Measurements from ENCODE around the gene SSX7.

Gene SSX7

GRCh38 chrX:52598886-52599285, 55.8 kb downstream of the SSX7 start:
- no peak overlapping the region for H3K27ac ChIP-seq (replicated peaks)
- H3K4me3 ChIP-seq (replicated peaks; ENCODE audit: insufficient read depth, low read length), result no peak overlapping the region
- TF ChIP-seq POLR2AphosphoS5 (IDR thresholded peaks at IDR 0.05; ENCODE audit: low read depth), result no peak
- peaks cover 3% of the 10 kb centered on the region for H3K27me3 ChIP-seq (ENCODE audit: insufficient read depth, poor library complexity, severe bottlenecking)
- DNase-seq (ENCODE audit: low read depth in 1 of 2, low spot score in 1 of 2), result no peak

DNA sequence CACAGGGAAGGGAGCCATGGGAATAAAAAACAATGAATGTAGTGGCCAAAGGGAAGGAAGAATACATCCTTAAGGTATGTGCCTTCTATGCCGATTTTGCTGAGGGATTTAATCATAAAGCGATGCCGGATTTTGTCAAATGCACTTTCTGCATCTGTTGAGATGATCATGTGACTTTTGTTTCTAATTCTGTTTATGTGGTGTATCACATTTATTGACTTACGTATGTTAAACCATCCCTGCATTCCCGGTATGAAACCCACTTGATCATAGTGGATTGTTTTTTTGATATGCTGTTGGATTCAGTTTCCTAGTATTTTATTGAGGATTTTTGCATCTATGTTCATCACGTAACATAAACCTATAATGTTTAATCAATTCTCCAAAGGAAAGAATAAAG, 60.0 kb downstream of the SSX7 start:
- no peak overlapping the region for H3K27ac ChIP-seq (replicated peaks)
- no peak overlapping the region for H3K4me3 ChIP-seq (replicated peaks; ENCODE audit: insufficient read depth, low read length)
- no peak for DNase-seq (ENCODE audit: low read depth in 1 of 2, low spot score in 1 of 2)
- H3K27me3 ChIP-seq (ENCODE audit: insufficient read depth, poor library complexity, severe bottlenecking), result peaks cover 3% of the 10 kb centered on the region
- TF ChIP-seq POLR2AphosphoS5 (IDR thresholded peaks at IDR 0.05; ENCODE audit: low read depth), result no peak
- TF ChIP-seq SPI1 (IDR thresholded peaks at IDR 0.05; ENCODE audit: borderline replicate concordance, low read depth), result no peak
- TF ChIP-seq REST (IDR thresholded peaks at IDR 0.05; ENCODE audit: insufficient replicate concordance, low read depth), result no peak
- TF ChIP-seq, protein P1, sequence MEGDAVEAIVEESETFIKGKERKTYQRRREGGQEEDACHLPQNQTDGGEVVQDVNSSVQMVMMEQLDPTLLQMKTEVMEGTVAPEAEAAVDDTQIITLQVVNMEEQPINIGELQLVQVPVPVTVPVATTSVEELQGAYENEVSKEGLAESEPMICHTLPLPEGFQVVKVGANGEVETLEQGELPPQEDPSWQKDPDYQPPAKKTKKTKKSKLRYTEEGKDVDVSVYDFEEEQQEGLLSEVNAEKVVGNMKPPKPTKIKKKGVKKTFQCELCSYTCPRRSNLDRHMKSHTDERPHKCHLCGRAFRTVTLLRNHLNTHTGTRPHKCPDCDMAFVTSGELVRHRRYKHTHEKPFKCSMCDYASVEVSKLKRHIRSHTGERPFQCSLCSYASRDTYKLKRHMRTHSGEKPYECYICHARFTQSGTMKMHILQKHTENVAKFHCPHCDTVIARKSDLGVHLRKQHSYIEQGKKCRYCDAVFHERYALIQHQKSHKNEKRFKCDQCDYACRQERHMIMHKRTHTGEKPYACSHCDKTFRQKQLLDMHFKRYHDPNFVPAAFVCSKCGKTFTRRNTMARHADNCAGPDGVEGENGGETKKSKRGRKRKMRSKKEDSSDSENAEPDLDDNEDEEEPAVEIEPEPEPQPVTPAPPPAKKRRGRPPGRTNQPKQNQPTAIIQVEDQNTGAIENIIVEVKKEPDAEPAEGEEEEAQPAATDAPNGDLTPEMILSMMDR (IDR thresholded peaks at IDR 0.05; ENCODE audit: insufficient read depth, low read length), result no peak
- TF ChIP-seq GABPA (IDR thresholded peaks at IDR 0.05; ENCODE audit: low read depth), result no peak
